Kidney glomerular epithelial cell (primary cell): ENCODE measurements around the gene TAF1B.
"Not testable (repeated sequence)": the region's sequence is repeated elsewhere in the genome, so short reads cannot be mapped to it uniquely, and the experiment has no call there.

Experiments
- DNase-seq: peaks from one replicate; lab custom pipeline; 2025; lab: John Stamatoyannopoulos, UW

TAF1B gene

GRCh38 chr2:9885036-9885684 lies 41.9 kb downstream of the TAF1B start:
- DNase-seq, result no peak

GRCh38 chr2:9887513-9887912 lies 44.2 kb downstream of the TAF1B start:
- no peak for DNase-seq

GRCh38 chr2:9889812-9890261 lies 46.6 kb downstream of the TAF1B start:
- DNase-seq, result peak; percentile 6

GRCh38 chr2:9892236-9892635 lies 49.0 kb downstream of the TAF1B start:
- DNase-seq, result no peak

GRCh38 chr2:9895669-9896590 lies 52.7 kb downstream of the TAF1B start:
- no peak for DNase-seq

- peak; percentile 29 for DNase-seq
Observed at GRCh38 chr2:9897331-9897737, 54.1 kb downstream of the TAF1B start.

- DNase-seq, result no peak
Observed at GRCh38 chr2:9897846-9898245, 54.6 kb downstream of the TAF1B start.

- DNase-seq, result no peak
Observed at GRCh38 chr2:9905413-9905812, 62.1 kb downstream of the TAF1B start.

- no peak for DNase-seq
Observed at GRCh38 chr2:9907402-9907801, 64.1 kb downstream of the TAF1B start.

- DNase-seq, result no peak
Observed at GRCh38 chr2:9908639-9909038, 65.4 kb downstream of the TAF1B start.

- DNase-seq, result no peak
Observed at GRCh38 chr2:9909106-9909505, 65.8 kb downstream of the TAF1B start.

- DNase-seq, result no peak
Observed at GRCh38 chr2:9910699-9911098, 67.4 kb downstream of the TAF1B start.

- DNase-seq, result no peak
Observed at GRCh38 chr2:9912468-9912867, 69.2 kb downstream of the TAF1B start.

GRCh38 chr2:9914384-9915065 lies 71.3 kb downstream of the TAF1B start:
- DNase-seq, result no peak

- DNase-seq, result no peak
Observed at GRCh38 chr2:9918275-9918674, 75.0 kb downstream of the TAF1B start.

GRCh38 chr2:9919512-9919911 lies 76.2 kb downstream of the TAF1B start:
- no peak for DNase-seq

GRCh38 chr2:9927020-9927419 lies 83.7 kb downstream of the TAF1B start:
- not testable (repeated sequence) for DNase-seq

- DNase-seq, result no peak
Observed at GRCh38 chr2:9937258-9937657, 94.0 kb downstream of the TAF1B start.

- no peak for DNase-seq
Observed at GRCh38 chr2:9937968-9938367, 94.7 kb downstream of the TAF1B start.

- no peak for DNase-seq
Observed at GRCh38 chr2:9939587-9940485, 96.6 kb downstream of the TAF1B start.

- DNase-seq, result peak; percentile 67
Observed at GRCh38 chr2:9941196-9941995, 98.1 kb downstream of the TAF1B start.
